Measurements from ENCODE around the gene SEPTIN8.

Gene SEPTIN8

GRCh38 chr5:132764671-132765238 lies 12.3 kb downstream of the SEPTIN8 start:
- DNase-seq (ENCODE audit: low read depth in 3 of 3) = no peak

- DNase-seq (ENCODE audit: low read depth in 3 of 3) = no peak
Measured at GRCh38 chr5:132764051-132764450, 13.0 kb downstream of the SEPTIN8 start.

GRCh38 chr5:132763181-132764036 lies 13.6 kb downstream of the SEPTIN8 start:
- DNase-seq (ENCODE audit: low read depth in 3 of 3) = no peak

- DNase-seq (ENCODE audit: low read depth in 3 of 3) = no peak
Measured at GRCh38 chr5:132762246-132763000, 14.6 kb downstream of the SEPTIN8 start.

GRCh38 chr5:132761321-132762240 lies 15.5 kb downstream of the SEPTIN8 start:
- DNase-seq (ENCODE audit: low read depth in 3 of 3) = no peak

DNA sequence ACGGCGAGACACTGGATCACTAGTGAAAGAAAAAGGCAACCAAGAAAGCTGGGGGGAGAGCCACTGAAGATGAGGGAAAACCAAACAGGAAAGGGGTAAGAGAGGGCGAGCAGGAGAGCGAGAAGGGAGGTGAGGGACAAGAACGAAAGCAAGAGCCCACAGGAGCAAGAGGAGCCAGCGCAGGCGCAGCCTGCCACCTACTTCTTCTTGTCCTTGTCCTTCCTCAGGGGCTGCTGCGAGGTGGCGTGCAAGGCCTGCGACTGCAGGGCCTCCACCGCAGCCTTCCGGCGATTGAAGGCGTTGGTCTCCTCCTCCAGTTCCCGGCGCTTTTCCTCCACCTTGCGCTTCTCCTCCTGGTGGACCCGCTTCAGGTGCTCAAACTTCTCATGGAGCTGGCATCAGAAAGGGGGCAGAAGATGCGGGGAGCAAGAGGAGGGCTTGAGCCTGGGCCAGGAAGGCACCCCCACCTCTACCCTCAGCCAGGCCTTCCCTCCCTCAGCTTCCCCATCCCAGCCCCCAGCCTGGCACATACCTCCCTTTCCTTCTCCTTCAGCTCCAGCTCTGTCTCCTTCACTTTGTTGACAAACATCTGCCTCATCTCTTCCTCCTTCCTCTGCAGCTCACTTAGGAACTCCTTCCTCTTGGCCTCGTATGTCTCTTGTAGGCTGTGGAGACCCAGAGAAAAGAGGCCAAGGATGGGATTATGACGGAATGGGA lies 16.3 kb downstream of the SEPTIN8 start:
- no peak for DNase-seq (ENCODE audit: low read depth in 3 of 3)

GRCh38 chr5:132760049-132760420 lies 17.0 kb downstream of the SEPTIN8 start:
- no peak for DNase-seq (ENCODE audit: low read depth in 3 of 3)

- DNase-seq (ENCODE audit: low read depth in 3 of 3) = no peak
Measured at GRCh38 chr5:132759114-132760048, 17.7 kb downstream of the SEPTIN8 start.

- DNase-seq (ENCODE audit: low read depth in 3 of 3) = no peak
Measured at GRCh38 chr5:132758451-132758850, 18.6 kb downstream of the SEPTIN8 start.

DNA sequence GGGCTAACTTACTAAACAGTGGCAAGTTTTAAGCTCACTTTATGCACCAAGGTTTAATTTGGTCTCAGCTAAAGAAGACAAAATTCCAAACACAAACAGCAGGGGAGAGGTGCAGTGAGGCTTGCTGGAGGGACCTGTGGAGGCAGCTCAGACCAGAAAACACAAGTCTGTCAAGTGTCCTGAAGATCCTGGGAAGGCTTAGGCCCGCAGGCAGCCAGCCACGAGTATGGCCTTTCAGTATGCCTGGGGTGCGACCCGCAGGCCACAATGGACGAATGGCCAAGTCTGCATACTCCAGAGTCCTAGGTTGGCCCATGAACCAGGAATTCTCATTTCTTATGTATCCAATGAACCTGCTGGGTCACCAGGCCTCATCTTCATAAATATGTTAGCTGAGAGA lies 20.5 kb downstream of the SEPTIN8 start:
- DNase-seq (ENCODE audit: low read depth in 3 of 3) = no peak

- DNase-seq (ENCODE audit: low read depth in 3 of 3) = no peak
Measured at GRCh38 chr5:132754947-132755346, 22.1 kb downstream of the SEPTIN8 start.

- no peak for DNase-seq (ENCODE audit: low read depth in 3 of 3)
Measured at GRCh38 chr5:132754111-132754510, 22.9 kb downstream of the SEPTIN8 start.

DNA sequence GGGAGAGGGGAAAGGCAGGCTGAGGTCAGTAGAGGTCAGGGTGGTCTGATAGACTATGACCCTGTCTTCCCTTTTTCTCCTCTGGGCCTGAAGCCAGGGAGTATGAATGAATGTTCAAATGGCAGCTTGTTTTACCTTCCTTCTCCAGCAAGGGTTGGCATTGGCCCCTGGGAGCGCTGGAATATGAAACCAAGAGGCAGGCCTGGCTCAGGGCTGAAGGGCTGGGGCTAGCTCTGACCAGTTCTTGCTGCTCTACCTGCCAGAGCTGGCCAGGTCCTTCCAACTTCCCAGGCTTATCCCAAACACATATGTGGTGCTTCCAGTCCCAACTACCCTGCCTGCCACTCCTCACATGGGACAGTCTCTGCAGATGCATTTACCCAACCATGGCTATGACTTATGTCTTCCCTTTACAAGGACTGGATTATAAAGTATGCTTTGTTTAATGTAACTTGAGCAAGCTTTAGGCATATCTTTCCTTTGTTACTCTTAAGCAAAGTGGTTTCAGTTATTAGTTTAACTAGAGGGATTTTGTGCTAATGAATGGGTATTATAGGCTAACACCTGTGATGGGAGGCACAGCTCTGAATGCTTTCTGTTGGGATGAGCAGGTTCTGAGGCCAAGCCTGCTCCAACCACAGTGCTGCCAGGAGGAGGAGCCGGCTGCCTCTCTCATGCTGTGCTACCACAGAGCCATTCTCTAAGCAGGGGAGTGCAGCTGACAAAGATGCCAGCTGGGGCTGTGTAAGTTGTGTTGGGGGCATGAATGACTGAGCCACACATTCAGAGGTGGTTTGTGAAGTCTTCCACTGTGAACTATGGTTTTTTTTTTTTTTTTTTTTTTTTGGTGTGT lies 23.7 kb downstream of the SEPTIN8 start:
- DNase-seq (ENCODE audit: low read depth in 3 of 3) = no peak

DNA sequence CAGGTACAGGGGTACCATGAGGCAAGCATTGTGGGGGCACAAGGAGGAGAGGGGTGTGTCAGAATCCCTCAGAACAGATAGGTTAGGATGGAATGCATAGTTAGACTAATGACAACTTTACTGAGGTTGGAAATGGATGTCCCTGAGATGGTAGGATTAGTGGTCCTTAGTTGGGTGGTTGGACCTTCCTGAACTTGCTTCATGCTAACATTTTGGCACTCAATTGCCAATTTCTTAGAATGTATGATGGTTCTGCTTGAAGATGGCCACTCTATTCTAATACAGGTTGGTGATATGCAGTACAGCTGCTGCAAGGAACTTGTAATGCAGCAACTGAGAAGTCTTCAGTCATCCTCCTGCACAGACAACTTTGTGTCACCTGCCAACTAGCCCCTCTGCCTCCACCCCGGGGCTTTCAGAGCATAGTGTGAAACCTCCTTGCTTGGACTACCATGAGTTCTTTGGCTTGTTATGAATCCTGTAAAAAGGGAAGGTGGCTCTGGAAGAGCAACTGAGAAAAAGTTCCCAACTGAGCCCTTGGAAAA lies 24.4 kb downstream of the SEPTIN8 start:
- no peak for DNase-seq (ENCODE audit: low read depth in 3 of 3)

- DNase-seq (ENCODE audit: low read depth in 3 of 3) = no peak
Measured at GRCh38 chr5:132751971-132752580, 25.0 kb downstream of the SEPTIN8 start.

GRCh38 chr5:132751444-132751843 lies 25.6 kb downstream of the SEPTIN8 start:
- peak in 1 of 3 donors; percentile 33 for DNase-seq (ENCODE audit: low read depth in 3 of 3)

DNA sequence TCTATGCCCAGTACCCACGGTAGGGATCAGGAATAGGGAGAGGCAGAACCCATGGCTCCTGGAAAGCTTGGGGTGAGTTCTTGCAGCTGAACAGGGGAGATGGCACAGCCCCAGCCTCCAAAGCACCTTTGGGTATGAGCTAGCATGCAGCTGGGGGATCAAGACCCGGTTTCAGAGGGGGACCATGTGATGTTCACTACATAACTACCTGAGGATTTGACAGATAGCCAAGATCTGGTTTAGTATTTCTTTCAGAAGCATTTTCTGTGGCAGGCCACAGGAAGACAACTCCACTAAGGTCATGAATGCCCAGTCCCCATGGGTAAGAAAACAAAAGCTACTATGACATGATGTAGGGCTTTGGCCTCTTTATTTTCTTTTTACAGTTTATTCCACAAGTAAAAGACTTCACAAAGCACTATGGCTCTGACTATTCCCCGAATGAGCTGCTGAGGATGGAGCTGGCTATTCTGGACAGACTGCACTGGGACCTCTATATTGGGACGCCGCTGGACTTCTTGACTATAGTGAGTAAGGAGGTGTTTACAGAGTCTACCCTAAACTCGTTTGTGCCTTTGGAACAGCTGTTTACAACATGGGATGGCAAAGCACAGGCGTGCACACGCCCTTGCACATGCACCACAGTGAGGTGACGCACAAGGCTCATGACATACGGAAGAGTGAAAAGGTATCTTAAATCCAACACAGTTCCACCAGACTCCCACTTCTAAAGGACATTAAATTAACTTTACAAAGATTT lies 26.4 kb downstream of the SEPTIN8 start:
- DNase-seq (ENCODE audit: low read depth in 3 of 3) = no peak
